Germinal center (tissue), 1 donor: Measurements from ENCODE around the gene TUNAR.

Experiments
- DNase-seq: peaks from one replicate; pipeline ENCODE4 v3.0.0; 2012; ENCODE audit warnings: mixed read lengths, low spot score

Gene TUNAR

DNA sequence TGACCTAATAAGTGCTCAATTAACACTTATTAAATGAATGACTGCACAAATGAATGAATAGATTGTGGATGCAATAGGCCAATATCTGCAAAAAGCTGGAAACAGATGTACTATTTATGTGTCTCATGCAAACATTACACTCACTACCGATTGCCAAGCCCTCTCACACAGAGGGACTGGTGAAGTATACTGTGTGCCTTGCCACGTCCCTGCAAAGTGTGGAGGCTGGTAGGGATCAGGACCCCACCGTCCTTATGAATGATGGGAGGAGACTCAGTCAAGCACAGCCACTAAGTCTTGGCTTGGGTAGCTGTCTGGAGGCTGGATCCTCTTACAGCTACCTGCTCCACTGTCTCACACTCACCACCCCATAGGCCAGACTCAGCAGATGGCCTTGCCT lies 3.9 kb upstream of the TUNAR start:
- DNase-seq, result no peak

DNA sequence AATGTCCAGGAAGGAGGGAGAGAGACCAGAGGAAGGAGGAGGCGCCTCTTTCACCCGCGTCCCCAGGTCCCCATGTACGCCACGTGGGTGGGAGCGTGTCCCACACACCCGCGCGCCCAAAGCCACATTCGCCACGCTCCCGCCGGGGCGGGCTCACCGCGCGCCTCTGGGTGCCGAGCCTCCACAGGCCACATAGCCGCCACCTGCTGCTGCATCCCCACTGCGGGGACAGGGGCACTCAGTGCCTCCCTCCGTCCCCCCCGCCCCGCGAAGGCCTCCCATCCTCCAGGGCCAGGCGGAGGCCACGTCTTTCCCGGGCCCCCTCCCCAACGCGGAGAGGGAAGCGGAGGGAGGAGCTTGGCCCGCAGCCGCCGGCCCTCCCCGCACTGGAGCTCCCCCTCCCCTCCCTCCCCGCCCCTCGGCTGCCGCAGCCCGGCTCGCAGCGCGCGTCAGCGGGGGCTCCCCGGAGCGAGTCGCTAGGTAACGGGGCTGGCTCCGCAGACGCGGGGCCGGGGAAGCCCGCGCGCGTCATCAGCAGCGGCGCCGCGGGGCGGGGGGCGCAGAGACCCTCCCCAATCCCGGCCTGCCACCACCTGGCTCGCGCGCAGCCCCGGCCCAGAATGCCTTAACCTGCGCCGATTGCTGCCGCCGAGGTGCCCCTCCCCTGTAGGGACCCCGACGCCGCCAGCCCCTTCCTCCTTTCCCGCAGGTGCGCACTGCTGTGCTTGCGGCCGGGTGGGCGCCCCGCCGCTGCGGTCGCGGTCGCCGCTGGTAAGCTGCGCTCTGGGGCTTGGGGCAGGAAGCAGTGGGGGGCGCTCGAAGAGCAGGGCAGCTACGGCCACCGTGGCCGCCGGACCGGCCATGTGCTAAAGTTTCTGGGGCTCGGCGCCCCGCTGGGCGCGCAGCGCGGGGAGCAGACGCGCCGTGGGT lies 536 bp upstream of the TUNAR start:
- no peak for DNase-seq

DNA sequence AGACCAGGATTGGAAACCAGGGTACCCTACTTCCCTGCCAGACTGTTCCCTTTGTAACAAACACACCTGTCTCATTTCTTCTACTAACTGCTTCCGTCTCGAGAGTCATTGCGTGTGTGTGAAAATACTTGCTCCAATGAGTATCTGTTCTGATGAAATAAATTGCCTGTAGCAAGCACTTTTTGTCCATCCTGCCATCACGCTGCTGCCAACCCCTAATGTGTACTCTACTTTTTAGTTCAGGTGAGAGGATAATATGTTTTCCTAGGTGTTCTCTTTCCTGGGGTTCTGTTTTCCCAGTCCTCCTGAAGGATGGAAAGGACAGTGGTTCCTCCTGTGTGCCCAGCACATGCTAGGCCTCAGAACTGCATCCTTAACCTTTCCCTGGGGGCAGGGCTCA lies 1.0 kb downstream of the TUNAR start:
- no peak for DNase-seq

DNA sequence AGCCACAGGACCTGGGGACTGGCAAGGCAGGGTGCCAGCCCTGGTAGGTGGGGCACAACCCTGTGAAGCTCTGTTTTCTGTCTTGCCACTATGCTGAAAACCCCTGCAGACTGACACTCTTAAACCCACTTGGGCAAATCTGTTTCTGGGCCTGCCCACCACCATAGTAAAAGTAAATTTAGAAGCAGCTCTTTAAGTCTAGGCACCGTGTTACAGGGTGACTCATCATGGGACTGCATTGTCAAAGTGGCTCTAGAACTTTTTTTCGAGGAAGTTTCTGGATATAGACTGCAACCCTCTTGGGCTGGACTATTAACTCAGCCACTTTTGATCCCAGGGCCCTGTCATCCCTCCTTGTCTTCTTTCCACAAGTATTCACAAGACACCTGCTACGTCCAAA lies 7.7 kb downstream of the TUNAR start:
- DNase-seq, result no peak

DNA sequence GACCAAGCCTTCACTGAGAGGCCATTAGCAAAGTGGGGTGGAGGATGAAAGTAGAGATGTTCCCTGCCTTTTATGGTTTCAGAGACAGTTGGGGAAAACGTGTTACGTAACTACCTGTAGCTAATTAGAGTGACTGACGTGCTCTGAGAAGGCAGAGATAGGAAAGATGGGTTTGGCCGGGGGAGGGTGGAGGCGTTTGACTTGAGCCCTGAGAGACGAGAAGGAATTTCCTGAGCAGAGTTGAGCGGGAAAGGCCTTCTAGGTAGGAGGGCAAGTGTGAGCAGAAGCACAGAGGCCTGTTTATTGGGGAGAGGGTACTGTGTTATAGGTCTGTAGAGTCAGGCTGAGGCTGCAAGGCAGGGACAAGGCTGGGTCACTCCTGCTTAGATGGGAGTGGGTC lies 8.6 kb downstream of the TUNAR start:
- no peak for DNase-seq

DNA sequence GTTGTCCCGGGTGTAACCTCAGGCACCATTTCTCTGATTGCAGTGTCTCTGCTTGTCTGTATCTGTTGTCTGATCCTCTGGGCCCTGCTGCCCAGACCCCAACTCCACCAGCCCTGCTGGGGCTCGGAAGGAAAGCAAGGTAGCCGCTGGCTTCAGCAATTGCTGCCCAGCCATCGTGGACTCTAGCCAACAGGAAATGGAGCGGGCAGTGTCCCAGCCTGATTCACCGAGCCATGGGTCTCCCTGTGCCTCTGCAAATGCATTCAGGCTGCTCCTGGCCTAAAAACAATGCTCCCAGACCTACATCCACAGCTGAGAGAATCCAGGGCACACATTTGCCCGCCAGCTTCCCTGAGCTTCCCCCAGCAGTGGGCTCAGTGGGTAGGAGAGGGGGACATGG lies 9.2 kb downstream of the TUNAR start:
- DNase-seq, result no peak

DNA sequence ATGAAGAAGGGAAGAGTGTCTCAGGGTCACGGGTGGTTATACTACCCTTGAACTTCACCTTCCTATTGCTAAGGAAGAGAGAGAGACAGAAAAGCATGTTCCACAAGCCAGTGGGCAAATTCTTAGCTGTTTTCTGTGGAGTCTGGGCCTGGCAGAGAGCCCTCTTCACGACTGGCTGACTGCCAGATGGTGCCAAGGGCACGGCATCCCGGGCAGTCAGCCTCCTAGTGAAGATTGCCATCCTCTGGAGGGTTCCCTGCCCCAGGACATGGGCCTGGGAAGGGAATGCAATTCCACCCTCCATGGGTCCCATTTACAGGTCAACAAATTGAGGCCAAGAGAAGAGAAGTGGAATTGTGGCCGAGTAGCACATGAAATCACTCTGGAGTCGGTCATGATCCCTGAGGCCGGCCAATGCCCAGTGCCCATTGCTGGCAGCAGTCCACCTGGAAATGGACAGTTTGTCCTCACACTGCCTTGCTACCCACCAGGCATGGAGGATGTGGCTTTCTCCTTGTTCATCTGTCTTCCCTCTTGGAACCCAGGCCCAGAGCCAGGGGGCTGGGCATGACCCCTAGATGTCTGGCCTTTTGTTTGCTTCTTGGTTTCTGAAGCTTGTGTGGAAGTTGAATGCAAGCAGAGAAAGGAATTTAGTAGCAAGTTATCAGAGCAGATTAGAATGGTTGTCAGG lies 9.9 kb downstream of the TUNAR start:
- no peak for DNase-seq

DNA sequence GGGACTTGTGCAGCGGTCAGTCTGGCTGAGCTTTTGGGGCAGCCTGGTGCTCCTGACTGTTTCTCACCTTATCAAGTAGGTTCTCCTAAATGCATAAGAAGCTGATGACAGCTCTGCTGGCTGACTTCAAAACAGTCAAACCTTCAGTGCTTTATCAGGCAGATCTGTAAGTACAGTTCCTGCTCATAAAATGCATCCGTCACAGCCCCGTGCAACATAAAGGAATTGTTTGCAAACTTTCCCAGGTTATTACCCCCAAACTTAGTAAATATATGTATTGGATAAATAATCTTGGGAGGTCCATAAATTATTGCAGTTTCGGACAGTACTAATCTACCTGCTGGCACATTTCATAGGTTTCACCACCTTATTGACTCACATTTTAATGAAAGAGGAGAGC lies 10.7 kb downstream of the TUNAR start:
- DNase-seq, result no peak

DNA sequence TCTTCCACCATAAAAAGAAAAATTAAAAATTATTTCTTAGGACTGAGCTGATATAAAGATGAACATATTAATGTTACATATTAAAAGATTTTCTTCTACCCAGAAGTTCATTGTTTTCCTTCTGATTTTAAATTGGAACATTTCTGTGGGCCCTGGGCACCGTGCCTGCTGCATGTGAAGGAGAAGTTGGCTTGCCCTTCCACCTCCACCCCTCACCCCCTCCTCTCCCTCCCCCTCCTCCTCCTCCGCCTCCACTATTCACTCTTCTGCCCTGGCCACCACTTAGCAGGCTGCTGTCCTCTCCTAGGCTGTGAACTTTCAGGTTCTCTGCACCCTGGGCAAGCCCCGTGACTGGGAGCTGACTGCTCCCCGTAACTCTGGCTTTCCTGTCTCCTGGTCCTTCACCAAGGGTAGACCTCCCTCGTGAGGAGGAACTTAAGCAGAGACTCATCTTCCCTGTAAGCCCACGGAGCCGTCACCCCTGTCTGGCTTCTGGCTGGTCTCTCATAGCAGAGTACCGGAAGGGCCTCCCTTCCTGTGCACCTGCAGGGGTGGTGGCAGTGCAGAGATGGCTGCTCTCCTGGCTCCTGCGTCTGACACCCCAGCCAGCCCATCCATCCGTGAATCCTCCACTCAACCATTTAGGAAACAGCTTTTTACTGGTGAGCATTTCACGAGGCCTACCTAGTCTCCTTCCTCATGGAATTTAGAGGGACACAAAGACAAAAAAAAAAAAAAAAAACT lies 12.8 kb downstream of the TUNAR start:
- DNase-seq, result peak; percentile 51

DNA sequence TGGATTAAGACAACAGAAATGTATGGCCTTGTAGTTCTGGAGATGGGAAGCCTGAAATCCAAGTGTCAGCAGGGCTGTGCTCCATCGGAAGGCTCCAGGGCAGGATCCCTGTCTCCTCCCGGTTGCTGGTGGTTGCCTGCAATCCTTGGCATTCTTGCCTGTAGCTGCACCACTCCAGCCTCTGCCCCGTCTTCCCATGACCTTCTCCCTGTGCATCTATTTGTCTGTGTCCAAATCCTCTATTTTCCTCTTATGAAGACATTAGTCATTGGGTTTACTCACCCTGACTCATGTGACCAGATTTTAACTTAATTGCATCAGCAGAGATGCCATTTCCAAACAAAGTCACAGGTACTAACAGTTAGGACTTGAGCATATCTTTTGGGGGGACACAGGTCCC lies 15.1 kb downstream of the TUNAR start:
- no peak for DNase-seq

DNA sequence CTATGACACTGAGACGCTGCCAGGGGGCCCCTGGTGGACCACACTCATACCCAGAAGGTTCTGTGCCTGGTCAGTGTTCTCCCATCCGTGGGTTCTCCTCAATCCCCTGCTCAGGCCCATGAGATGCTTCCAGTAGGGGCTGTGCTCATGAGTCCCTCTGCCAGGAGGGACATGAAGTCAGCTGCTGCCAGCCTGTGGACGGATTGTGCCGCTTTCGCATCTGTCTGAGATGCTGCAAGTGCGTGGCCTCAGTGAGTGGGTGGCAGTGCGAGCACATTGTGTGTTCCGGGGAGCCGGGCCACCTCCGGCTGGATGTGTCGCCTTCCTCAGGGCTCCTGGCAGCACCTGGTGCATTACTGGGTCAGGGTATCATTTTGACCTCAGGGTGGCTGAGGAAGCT lies 15.5 kb downstream of the TUNAR start:
- no peak for DNase-seq

DNA sequence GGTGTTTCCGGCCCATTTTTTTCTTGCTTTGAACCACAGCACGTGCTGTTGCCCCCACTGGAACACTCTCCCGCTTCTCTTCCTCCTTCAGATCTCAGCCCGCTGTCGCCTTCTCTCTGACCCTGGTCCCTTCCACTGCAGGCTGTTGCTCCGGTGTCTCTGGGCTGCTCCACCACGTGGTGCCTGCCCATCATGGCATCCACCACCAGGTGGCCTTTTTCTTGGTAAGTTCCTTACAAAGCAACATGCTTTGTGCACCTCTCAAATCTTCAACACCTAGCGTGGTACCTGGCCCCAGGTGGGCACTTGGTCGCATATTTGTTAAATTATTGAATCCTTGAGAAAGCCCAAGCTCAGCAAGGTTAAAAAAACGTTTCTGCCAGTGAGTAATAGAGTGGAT lies 19.1 kb downstream of the TUNAR start:
- DNase-seq, result peak; percentile 62

DNA sequence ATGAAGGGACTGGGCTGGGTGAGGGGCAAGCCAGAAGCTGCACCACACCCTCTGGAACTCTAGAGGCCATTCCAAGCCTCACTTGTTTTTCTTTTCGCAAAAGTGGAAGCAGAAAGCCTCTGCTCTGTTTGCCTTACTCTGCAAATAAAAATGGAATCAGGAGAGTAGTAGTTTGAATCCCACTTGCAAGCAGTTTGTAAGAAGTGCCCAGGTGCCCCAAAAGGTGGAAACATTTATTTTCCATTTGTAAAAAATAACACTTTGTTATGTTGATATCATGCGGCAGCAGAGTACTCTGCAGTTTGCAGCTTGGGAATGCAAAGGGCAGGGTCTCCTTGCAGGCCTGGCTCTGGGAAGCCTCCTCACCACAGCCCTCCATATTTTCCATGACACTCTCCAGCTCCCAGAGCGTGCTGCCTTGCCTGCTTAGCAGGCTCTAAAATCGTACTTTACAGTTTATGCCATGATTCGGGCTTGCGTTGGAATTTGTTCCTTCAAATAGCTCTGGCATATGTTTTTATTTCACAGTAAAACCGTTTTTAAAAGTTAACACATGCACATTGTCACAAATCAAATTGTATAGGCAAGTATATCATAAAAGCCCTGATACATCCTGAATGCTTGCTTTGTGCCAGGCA lies 20.0 kb downstream of the TUNAR start:
- DNase-seq, result no peak

DNA sequence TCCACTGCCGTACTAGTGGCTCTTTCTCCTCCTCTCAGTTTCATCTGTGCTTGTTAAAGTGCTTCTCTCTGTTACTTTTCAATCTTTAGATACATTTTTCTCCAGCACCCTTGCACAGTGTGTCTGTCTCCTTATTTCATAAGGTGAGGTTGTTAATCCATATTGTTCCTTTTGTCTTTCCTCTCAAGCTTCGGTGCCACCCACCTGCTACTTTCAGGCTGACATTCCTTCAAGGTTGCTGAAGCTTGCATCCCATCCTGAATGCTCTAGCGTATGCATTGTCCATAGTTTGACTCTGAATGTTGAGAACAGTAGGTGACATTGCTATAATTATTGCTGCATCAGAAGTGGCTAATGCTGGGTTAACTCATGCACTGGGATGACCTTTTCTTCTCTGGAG lies 20.6 kb downstream of the TUNAR start:
- DNase-seq, result no peak

DNA sequence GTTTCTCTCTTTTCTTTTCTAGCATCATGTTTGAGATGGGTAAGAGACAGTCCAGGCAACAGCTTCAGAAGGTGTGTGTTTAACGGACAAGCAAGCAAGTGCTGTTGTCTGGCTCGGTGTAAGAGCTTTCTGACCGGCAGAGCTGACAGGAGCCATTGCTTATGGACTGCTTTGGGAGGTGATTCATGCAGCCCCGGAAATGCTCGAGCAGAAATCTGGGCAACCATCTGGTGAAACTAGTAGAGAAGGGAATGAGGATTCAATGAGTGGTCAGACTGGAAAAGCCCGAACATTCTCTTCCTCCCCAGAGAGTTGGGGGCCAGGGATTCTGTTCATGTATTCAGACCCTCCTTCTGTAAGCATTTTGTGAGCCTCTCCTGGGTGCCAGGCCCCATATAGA lies 24.4 kb downstream of the TUNAR start:
- DNase-seq, result no peak

DNA sequence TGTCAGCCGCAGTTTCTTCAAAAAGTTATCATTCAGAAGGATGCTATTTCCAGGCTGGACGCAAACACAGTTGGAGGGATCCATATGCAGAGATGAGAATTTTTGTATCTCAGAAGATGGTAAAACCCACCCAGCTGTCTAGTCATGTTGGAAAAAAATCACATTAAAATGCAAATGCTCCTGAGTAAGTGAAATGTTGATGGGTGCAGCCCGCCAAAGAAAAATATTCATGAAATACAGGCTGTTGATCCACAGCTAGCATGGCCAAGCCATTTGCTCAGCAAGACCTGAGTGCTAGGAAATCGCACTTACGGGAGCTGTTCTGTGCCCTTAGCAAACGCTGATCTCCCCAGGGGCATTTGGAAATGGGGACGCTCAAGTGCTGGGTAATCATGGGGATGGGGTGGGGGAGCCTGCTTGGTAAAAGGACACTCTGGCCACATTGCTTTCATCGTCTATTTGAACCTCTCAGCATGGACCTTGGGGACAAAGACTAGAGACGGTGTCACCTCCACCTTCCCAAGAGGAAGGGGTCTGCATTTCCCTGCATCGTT lies 25.7 kb downstream of the TUNAR start:
- no peak for DNase-seq

DNA sequence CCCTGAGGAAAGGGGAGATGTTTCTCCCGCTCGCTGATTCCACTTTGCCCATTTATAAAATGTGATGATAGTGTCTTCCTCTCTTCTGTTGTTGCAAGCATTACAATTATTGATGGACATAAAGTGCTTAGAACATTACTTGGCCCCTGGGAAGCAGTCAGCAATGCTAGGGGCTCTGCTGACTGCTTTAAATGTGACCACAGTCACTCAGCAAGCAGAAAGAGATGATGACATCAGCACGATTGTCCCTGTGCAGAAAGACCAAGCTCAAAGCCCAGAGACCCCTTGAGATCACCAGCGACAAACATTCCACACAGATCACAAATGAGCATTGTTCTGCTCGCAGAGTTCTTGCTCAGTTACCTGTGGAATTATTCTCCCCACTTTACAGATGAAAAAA lies 26.5 kb downstream of the TUNAR start:
- DNase-seq, result no peak

DNA sequence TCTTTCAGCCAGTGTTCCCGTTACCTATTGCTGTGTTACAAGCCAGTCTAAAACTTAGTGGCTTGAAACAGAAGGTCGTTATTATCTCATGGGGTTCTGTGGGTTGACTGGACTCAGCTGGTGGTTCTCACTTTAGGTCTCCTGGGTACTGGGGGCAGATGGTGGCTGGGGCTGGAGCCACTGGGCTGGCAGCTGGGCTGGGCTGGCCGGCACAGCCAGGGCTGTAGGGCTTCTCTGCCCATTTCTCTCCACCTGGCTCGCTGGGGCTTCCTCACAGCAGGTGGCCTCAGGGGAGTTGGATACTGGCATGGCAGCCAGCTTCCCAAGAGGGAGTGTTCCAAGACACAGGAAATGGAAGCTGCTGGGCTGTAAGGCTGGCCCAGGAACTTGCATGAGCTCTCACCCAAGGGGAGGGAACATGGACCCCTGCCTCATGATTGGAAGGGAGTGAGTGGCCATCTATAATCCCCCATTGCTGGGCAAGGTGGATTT lies 27.0 kb downstream of the TUNAR start:
- DNase-seq, result no peak

DNA sequence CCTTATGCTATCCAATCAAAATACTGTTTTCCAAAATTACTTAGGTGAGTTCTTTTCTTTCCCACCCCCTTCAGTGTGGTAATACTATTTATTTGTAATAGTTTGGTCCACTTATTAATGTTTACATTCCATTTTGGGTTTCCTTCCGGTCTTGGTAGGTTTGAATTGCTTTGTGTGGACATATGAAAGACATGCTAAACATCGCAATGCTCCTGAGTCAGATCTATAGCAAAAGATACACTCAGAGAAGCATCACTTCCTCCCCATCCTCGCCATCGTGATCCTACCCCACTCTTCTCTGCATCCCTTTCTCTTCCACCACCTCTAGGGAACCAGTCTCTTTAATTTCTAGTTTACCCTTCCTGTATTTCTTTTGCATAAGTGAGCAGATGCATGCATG lies 30.0 kb downstream of the TUNAR start:
- no peak for DNase-seq

DNA sequence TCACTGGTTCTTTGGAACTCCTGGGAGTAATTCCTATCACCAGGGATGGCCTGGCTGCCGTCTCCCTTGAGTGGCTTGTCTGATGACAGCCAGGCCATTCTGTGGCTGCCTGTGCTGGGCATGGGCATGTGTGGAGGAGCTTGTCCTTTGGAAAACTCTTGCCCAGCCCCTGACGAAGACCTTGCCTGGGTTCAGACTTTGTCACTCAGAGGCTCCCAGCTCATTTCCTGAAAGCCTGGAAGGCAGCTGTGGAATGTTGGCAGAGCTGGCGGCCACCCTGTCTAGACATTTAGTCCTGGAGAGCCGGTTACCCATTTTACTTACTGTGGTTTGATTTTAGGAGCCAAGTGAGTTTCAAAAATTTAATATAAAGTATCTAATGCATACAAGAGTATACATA lies 34.0 kb downstream of the TUNAR start:
- DNase-seq, result no peak

DNA sequence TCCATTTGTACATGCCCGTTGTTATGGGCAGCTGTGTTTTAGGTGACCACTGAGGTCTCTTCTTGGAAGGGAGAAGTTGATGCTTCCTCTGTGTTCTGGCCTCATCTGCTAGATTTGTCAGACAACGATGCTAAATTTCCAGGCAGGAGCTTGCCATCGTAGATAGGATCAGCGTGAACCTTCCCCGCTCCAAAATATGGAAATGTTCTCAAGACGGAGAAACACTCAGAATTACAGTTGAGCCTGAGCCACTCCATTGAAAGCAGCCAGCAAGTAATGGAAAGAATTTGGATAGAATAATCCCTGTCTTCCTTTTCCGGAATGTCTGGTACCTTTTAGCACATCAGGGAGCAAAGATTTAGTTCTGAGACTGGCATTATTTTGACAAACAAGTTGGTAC lies 34.8 kb downstream of the TUNAR start:
- no peak for DNase-seq

DNA sequence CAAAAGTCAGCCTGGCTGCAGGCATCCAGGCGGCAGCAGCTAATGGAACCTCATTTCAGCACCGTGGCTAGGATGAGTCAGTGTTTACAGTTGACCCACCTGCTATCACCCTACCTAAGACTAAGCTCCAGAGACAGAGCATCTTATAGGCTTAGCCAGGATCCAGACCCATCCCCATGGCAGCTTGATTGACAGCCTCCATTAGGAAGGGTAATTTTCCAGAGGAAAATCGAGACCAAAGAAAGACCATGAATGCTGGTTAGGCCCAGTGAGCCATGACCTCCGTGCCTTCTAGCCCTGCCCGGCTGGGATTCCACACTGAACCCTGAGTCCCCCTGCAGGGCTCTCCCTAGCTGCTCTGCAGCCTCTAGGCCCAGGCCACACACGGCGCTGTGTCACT lies 38.7 kb downstream of the TUNAR start:
- DNase-seq, result no peak
